ENCODE data around the gene CFAP91.

GRCh38 chr3:119748991-119749390 is 46.2 kb downstream of the CFAP91 start:
- TF ChIP-seq POLR2AphosphoS5 (IDR thresholded peaks at IDR 0.05; ENCODE audit: insufficient read depth in 1 of 2, low read depth in 1 of 2) (no peak), CTCF (IDR thresholded peaks at IDR 0.05) (no peak)
